GM19035 (cell line): ENCODE results near the gene THSD7B.
"Not testable (repeated sequence)": the region's sequence is repeated elsewhere in the genome, so short reads cannot be mapped to it uniquely, and the experiment has no call there.

Experiments
- ATAC-seq: cut with Tn5 transposase; IDR thresholded peaks from one replicate; pipeline ENCODE4 v1.9.1; 2021; ENCODE audit not compliant: unreplicated experiment

Gene THSD7B

GRCh38 chr2:137670111-137670510, 904.8 kb downstream of the THSD7B start:
- no peak for ATAC-seq

DNA sequence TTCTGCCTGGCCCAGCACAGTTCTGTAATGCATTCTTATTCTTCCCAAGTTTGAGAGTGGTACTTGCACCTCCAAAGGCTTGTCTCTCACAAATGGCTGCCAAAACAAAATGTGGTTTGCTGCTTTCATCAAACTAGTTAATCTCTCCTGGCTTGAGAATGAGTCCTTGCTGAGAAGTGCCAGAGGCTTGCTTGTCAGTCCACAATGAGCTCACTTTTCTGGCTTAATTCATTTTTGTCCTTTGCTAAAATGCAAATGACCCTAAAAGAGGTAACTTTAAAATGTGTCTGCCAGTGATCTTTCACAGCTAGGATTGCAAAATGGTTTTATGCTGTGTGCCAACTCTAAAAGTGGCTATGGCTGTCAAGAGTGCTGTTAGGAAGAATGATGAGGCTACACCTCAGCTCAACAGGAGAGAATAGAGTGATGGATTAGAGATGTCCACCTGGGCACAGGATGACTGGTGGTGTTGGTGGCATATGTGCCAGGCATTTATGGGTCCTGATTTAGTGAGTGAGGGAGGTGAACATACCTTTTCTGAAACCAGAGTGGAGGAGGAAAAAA, 907.7 kb downstream of the THSD7B start:
- no peak for ATAC-seq

DNA sequence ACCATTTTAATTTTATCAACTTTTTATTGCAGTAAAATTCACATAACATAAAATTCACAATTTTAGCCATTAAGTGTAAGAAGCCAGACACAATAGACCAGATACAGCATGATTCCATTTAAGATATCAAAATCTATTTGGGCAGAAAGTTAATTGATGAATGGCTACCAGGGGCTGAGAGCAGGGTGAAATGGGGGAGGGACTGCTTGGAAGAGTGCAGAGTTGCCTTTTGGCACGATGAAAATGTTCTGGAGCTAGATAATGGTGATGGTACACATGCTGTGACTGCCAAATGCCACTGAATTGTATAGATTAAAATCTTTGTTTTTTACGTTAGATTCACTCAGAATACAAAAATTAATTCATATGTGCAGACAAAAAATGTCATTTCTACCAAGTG, 909.6 kb downstream of the THSD7B start:
- ATAC-seq, result no peak

DNA sequence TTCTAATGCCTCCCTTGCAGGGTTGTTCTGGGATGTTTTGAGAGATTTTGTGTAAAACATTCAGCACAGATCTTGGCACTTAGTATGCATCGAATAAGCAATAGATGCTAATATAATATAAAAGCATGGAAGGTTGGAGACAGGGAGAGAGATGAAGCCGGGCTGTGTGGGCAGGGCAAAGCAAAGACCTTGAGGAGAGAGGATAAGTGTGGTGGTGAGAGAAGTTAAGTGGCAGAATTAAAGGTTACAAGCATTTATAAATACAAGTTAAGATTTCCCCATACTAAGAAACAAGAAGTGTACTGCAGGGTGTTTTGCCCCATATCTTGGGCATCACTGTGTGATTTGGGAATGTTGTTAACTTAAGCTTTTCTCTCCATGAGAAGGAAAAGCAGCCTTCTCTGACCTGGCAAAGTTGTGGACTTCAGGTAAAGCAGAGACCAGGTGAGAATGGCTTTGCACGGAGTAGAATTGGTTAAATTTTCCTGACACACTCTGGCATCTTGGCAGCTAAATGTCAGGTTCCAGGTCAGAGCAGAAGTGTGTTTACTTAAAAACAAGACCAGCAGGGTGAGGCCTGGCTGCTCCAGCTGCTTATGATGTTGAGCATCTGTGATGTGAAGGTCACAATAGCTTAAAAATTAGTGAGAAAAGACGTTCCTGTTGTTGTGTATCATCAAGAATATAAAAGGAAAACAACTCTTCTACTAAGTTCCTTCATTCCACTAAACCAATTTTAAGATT, 910.4 kb downstream of the THSD7B start:
- no peak for ATAC-seq

DNA sequence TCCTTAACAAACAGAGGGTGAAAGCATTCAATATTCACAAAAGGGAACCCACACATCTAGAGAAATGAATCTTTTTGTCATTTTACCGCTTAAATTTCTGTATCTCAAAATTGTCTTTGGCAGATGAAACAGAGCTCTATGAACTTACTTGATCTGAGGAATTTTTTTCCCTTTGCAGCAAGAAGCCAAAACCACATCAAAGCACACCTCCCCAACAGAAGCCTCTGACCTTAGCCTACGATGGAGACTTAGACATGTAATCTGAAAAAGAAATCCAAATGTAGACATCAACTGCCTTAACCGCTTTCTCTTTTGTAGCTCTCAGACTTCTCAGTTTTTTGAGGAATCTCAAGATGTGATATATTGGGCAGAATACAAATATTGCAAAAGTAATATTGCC, 911.0 kb downstream of the THSD7B start:
- ATAC-seq, result no peak

DNA sequence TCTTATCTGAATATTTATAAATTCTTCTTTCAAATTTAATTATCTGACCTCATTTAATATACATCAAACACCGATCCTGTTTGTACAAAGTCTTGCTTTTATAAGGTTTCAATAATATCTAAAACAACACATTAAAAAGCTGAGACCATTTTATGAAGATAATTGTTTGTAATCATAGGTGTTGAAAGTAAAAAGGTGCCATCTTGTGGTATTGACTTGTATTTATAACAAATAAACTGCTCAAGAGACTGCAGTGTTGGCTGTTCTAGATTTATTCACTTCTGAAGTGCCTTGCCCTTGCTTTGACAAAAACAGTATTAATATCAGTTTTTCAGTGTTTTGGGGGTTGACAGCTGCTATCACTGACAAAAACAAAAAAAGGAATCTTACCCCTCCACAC, 912.1 kb downstream of the THSD7B start:
- no peak for ATAC-seq

DNA sequence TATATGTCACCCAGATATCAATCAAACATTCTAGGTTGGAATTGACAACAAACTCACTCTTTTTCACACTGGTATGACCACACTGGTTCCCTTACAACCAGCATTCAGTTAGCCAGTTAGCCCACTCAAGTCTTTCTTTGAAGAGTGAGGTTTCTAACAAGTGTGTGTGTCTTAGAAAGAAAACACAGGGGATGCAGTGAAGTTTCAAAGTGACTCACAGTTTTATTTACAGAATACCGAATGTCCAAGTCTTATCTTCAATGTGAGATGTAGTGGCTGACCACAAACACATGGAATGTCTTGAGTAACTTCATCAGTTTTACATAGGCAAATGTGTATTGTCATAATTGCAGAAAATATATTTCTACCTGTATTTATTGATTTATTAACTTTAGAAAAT, 924.2 kb downstream of the THSD7B start:
- no peak for ATAC-seq

- no peak for ATAC-seq
These were observed 928.2 kb downstream of the THSD7B start for GRCh38 chr2:137693534-137693933.

DNA sequence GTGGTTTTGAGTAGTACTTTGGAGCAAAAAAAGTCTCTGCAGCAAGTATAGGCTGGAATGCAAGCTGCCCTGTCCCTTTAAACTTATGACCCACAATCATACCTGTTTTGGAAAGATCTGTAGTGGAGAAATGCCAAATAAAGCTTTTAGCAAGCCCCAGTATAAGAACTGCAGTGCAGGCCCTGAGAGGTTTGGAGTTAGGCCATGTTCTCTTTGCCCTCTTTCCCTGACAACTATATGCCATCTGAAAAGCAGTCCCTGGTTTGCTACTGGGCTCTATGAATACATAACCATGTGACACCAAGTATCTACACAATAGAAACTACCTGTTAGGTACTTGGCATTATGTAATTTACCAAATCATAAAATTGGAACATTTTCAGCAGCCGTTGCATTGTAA, 931.6 kb downstream of the THSD7B start:
- no peak for ATAC-seq

- ATAC-seq, result not testable (repeated sequence)
These were observed 934.9 kb downstream of the THSD7B start for GRCh38 chr2:137700250-137700649.

DNA sequence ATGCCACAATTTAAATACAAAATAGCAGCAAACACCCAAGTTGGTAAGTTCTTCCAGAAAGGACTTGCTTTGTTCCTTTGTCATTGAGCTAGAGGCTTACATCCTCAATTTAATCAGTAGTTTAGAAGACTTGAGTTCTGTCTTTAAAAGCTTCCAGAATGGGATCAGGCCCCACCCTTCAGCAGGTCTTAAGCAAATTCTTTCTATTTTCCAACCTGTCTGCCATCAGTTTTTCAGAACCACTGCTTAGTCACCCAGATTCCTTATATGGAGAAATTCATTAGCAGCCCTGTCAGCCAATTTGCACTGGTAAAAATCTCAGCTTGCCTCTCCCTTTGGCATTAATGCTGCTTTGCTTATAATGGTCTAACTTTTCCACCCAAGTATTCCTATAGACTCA, 935.3 kb downstream of the THSD7B start:
- ATAC-seq, result no peak

DNA sequence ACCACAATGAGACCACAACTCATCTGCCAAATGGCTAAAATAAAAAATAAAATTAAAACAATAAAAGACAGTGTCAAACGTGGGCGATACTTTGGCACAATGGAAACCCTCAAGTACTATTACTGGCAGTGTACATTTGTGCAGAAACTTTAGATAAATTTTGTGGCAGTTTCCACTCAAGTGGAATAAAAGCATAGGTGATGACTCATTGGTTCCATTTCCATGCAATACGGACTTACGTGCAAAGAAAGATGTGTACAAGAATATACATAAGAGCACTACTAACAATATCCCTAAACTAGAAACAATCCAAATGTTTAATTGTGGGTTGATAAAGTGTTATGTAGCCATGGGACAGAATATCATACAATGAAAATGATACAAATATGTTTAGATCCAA, 940.0 kb downstream of the THSD7B start:
- ATAC-seq, result no peak

DNA sequence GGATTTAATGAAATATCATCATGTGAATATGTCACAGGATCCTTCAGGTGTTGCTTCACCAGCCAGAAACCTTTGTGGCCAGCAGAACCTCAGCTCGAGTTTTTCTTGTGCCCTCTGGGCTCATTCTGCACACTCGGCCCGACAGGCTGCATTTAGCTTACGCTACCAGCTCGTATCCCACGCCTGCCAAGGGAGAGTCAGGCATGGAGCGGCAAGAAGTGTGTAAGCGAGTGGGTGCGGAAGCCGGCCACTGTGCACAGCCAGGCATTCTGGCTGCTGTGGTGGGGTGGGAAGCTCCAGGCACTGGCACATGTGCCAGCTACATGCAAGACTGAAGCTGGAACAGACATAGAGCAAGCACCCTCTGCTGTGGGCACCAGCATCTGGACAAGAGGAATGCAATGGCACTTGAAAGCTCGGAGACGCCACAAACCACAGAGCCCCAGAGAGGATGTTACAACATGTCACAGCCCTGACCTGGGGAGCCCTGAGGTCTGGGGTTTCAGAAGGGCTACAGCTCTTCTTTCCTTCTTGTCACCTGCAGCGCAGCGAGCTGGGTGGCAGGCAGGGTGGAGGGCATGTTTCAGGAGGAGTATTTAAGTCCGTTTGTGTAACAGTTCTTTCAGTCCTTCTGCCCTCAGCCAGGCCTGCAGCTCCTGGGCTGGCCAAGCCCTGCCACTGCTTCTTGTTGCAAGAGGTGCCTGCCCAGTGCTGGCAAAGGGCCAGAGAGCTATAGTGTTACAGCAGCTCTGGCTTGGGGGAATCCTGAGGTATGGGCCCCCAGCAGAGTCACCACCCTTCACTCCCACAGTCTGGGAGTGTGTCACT, 941.7 kb downstream of the THSD7B start:
- no peak for ATAC-seq

GRCh38 chr2:137708311-137708710, 943.0 kb downstream of the THSD7B start:
- no peak for ATAC-seq

GRCh38 chr2:137715731-137716191, 950.4 kb downstream of the THSD7B start:
- ATAC-seq, result no peak

DNA sequence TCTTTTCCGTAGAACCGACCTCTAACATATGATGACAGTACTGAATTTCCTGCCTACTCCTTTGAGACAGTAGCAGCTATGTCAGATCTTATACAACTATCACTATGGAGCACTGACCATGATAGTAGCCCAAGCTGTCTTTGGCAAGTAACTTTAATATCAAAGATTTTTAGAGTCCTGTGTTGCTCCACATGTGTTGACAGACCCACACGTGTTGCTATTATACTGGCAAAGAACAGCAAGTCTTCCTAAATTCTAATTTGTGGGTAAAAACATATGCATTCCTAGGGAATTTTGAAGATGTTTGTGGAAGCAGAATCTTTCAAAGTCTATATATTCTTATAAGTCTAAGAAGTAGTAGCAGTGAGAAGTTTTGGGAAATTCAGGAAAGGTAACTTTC, 953.4 kb downstream of the THSD7B start:
- ATAC-seq, result no peak

GRCh38 chr2:137721733-137722132, 956.4 kb downstream of the THSD7B start:
- no peak for ATAC-seq

DNA sequence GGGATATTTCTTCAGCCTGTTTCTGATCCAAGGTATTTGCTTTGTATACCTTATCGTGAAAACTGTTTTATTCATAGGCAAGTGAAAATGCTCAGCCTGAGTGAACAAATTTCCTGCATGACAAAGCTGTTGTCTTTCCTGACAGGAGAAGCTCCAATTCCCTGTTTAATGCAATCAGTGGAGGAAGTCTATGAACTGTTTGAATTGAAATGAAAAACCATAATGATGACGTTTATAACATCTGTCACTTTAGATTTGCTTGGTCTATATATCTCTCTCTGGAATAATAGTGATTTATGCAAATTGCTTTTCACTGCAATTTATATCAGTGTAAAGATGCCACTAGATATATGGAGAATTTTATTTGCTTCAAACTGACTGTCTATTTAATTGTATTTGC, 959.6 kb downstream of the THSD7B start:
- ATAC-seq, result no peak
